ENCODE results near the gene CLTB. TPM values are rescaled to one million over a fixed set of nuclear protein-coding genes. Genes with fewer than 3 reads are reported as not detected.

Gene CLTB
- total and polyA plus RNA-seq, 2 experiments from 2014 or later = 26.8 to 34.0 TPM

GRCh38 chr5:176425138-176425537, 8.8 kb upstream of the CLTB start (continued):
- TF ChIP-seq ZNF462 (CRISPR knock-in tag; IDR thresholded peaks at IDR 0.05) = no peak

- ATAC-seq (no peak), DNase-seq (ENCODE audit: low spot score) (no peak)
- H3K36me3 ChIP-seq (ENCODE audit: insufficient read depth) = 0 out of 2 replicates have a peak, but pooled peaks cover 3% of the 10 kb centered on the region
- H2AFZ ChIP-seq = no peak overlapping the region
- 0 out of 2 replicates have a peak, but pooled peaks cover 3% of the 10 kb centered on the region for H3K9me2 ChIP-seq (ENCODE audit: insufficient read depth)
- H3K36me3 Mint-ChIP-seq (ENCODE audit: low read depth) = peaks cover 23% of the 10 kb centered on the region
- H3K79me2 ChIP-seq (replicated peaks; ENCODE audit: insufficient read depth) = no peaks in the 10 kb centered on the region
- H3K27ac ChIP-seq (ENCODE audit: low read depth) = no peak overlapping the region
- H3K27ac Mint-ChIP-seq = no peak overlapping the region
- H3K4me1 ChIP-seq (ENCODE audit: insufficient read depth) = no peaks in the 10 kb centered on the region
- no peak overlapping the region for H3K4me3 ChIP-seq
- no peak overlapping the region for H3K4me2 ChIP-seq
- H3K9me3 Mint-ChIP-seq = peaks cover 52% of the 10 kb centered on the region
- H4K20me1 ChIP-seq (replicated peaks; ENCODE audit: insufficient read depth) = no peaks in the 10 kb centered on the region
- H3F3A ChIP-seq (replicated peaks; ENCODE audit: low read depth) = no peaks in the 10 kb centered on the region
- H3K4me3 Mint-ChIP-seq = no peak overlapping the region
- H3K27me3 Mint-ChIP-seq (ENCODE audit: insufficient read depth, low read depth, poor library complexity) = peaks cover 4% of the 10 kb centered on the region
- H3K27me3 ChIP-seq (ENCODE audit: insufficient read depth) = no peaks in the 10 kb centered on the region
- no peaks in the 10 kb centered on the region for H3K4me1 Mint-ChIP-seq
- TF ChIP-seq CTCF (conservative IDR thresholded peaks at IDR 0.05; ENCODE audit: low read depth in 2 of 2) = no peak
- no peak for TF ChIP-seq ZNF114 (CRISPR knock-in tag; IDR thresholded peaks at IDR 0.05)
- no peak for TF ChIP-seq CREB1 (CRISPR knock-in tag; IDR thresholded peaks at IDR 0.05; ENCODE audit: low read depth)
- TF ChIP-seq EZH2phosphoT487 (IDR thresholded peaks at IDR 0.05; ENCODE audit: unreplicated experiment) = no peak
- no peak for TF ChIP-seq POLR2AphosphoS5 (IDR thresholded peaks at IDR 0.05; ENCODE audit: low read depth)
- no peak for TF ChIP-seq STAT1 (IDR thresholded peaks at IDR 0.05; ENCODE audit: unreplicated experiment)
- TF ChIP-seq ZNF331 (CRISPR knock-in tag; IDR thresholded peaks at IDR 0.05; ENCODE audit: low read depth) = no peak
- TF ChIP-seq REST (IDR thresholded peaks at IDR 0.05; ENCODE audit: unreplicated experiment) = no peak
- TF ChIP-seq NANOG (IDR thresholded peaks at IDR 0.05; ENCODE audit: borderline replicate concordance) = no peak
- TF ChIP-seq ETS1 (IDR thresholded peaks at IDR 0.05) = no peak
- no peak for TF ChIP-seq JUNB (IDR thresholded peaks at IDR 0.05; ENCODE audit: unreplicated experiment)
- no peak for TF ChIP-seq EZH2 (IDR thresholded peaks at IDR 0.05; ENCODE audit: low read depth, unreplicated experiment)
Measured at GRCh38 chr5:176424181-176424580, 7.8 kb upstream of the CLTB start.
